ENCODE data around the gene ENPP3. TPM values are rescaled to one million over a fixed set of nuclear protein-coding genes. Genes with fewer than 3 reads are reported as not detected.

ENPP3 gene
- total and polyA plus RNA-seq, 2 donors (not counting 1 experiment from before 2014, with no cell fraction given), result 0.18 to 0.25 TPM

- Mint-ChIP-seq H3K4me1 (no peaks in the 10 kb centered on the region), H3K27me3 (no peaks in the 10 kb centered on the region), H3K4me3 (no peak overlapping the region), H3K27ac (no peak overlapping the region), H3K9me3 (ENCODE audit: insufficient read depth) (no peaks in the 10 kb centered on the region)
- Histone ChIP-seq H3K27ac (ENCODE audit: low read length in 2 of 2) (no peak overlapping the region), H3K79me2 (ENCODE audit: control insufficient read depth, insufficient read depth, low read length) (no peaks in the 10 kb centered on the region), H2AFZ (ENCODE audit: insufficient read depth, low read depth, low read length, poor library complexity, severe bottlenecking) (no peak overlapping the region), H3K4me2 (replicated peaks; ENCODE audit: low read depth, low read length, poor library complexity, severe bottlenecking) (no peak overlapping the region), H3K9me3 (ENCODE audit: control extremely low read depth in 1 of 3, control insufficient read depth in 2 of 3, insufficient read depth in 1 of 3, low read length in 2 of 3) (no peaks in the 10 kb centered on the region), H3K9ac (ENCODE audit: low read length) (no peak overlapping the region), H4K20me1 (ENCODE audit: control insufficient read depth, insufficient read depth, low read length, poor library complexity, severe bottlenecking) (no peaks in the 10 kb centered on the region), H3K36me3 (replicated peaks in 1 of 2; ENCODE audit: control extremely low read depth in 1 of 2, control insufficient read depth in 1 of 2, extremely low read depth in 1 of 2, insufficient read depth in 2 of 2, low read length in 1 of 2) (peaks cover 34 to 91% of the 10 kb centered on the region in 2 experiments), H3K4me3 (ENCODE audit: control extremely low read depth in 1 of 5, extremely low read depth in 1 of 5, insufficient read depth in 1 of 5, low read depth in 2 of 5, low read length in 4 of 5) (no peak overlapping the region), H3K27me3 (replicated peaks in 1 of 4; ENCODE audit: control extremely low read depth in 1 of 4, control insufficient read depth in 3 of 4, insufficient read depth in 4 of 4, low read length in 3 of 4) (no peaks in the 10 kb centered on the region), H3K4me1 (ENCODE audit: control insufficient read depth in 2 of 2, insufficient read depth in 2 of 2, low read length in 2 of 2) (no peaks in the 10 kb centered on the region)
- TF ChIP-seq EZH2 (IDR thresholded peaks at IDR 0.05; ENCODE audit: borderline replicate concordance, insufficient read depth, low read depth, low read length, poor library complexity, severe bottlenecking) (no peak), CTCF (IDR thresholded peaks at IDR 0.05) (no peak)
- CTCF ChIA-PET, result interaction anchor here (0.9 to 1.2 kb wide), 2 partner anchors 27 to 401 kb away, joined by 3 read pairs; partner anchors contain the start of gene MED23
- DNase-seq (no peak), ATAC-seq (ENCODE audit: low read depth) (no peak)
- intact Hi-C loops (cut with micrococcal nuclease), result no loop called here
- POLR2A ChIA-PET, result no interaction called here
- WGBS (ENCODE audit: insufficient coverage), result no CpG with 5 or more reads among the region's 4 CpGs
Observed at GRCh38 chr6:131600716-131601115, 36.4 kb upstream of the ENPP3 start.

GRCh38 chr6:131602781-131603312 lies 34.3 kb upstream of the ENPP3 start:
- Histone ChIP-seq H3K27me3 (replicated peaks in 1 of 4; ENCODE audit: control extremely low read depth in 1 of 4, control insufficient read depth in 3 of 4, insufficient read depth in 4 of 4, low read length in 3 of 4) (no peaks in the 10 kb centered on the region), H3K79me2 (ENCODE audit: control insufficient read depth, insufficient read depth, low read length) (no peaks in the 10 kb centered on the region), H3K36me3 (replicated peaks in 1 of 2; ENCODE audit: control extremely low read depth in 1 of 2, control insufficient read depth in 1 of 2, extremely low read depth in 1 of 2, insufficient read depth in 2 of 2, low read length in 1 of 2) (peaks cover 35 to 88% of the 10 kb centered on the region in 2 experiments), H4K20me1 (ENCODE audit: control insufficient read depth, insufficient read depth, low read length, poor library complexity, severe bottlenecking) (no peaks in the 10 kb centered on the region), H3K4me1 (ENCODE audit: control insufficient read depth in 2 of 2, insufficient read depth in 2 of 2, low read length in 2 of 2) (no peaks in the 10 kb centered on the region), H3K4me2 (replicated peaks; ENCODE audit: low read depth, low read length, poor library complexity, severe bottlenecking) (no peak overlapping the region), H3K4me3 (ENCODE audit: control extremely low read depth in 1 of 5, extremely low read depth in 1 of 5, insufficient read depth in 1 of 5, low read depth in 2 of 5, low read length in 4 of 5) (no peak overlapping the region), H3K9me3 (ENCODE audit: control extremely low read depth in 1 of 3, control insufficient read depth in 2 of 3, insufficient read depth in 1 of 3, low read length in 2 of 3) (no peaks in the 10 kb centered on the region), H3K9ac (ENCODE audit: low read length) (no peak overlapping the region), H2AFZ (ENCODE audit: insufficient read depth, low read depth, low read length, poor library complexity, severe bottlenecking) (no peak overlapping the region), H3K27ac (ENCODE audit: low read length in 2 of 2) (no peak overlapping the region)
- 100% methylated on average over 1 of the region's 1 CpG for WGBS (ENCODE audit: insufficient coverage)
- no peaks in the 10 kb centered on the region for H3K4me1 Mint-ChIP-seq
- no peak for ATAC-seq (ENCODE audit: low read depth)
- H3K27ac Mint-ChIP-seq, result no peak overlapping the region
- POLR2A ChIA-PET, result no interaction called here
- no peak for DNase-seq
- H3K4me3 Mint-ChIP-seq, result no peak overlapping the region
- CTCF ChIA-PET, result no interaction called here
- H3K27me3 Mint-ChIP-seq, result no peaks in the 10 kb centered on the region
- intact Hi-C loops (cut with micrococcal nuclease), result no loop called here
- H3K9me3 Mint-ChIP-seq (ENCODE audit: insufficient read depth), result no peaks in the 10 kb centered on the region
- no peak for TF ChIP-seq EZH2 (IDR thresholded peaks at IDR 0.05; ENCODE audit: borderline replicate concordance, insufficient read depth, low read depth, low read length, poor library complexity, severe bottlenecking)
- TF ChIP-seq CTCF (IDR thresholded peaks at IDR 0.05), result no peak
